HepG2 (cell line): ENCODE measurements around the gene MPG. TPM values are rescaled to one million over a fixed set of nuclear protein-coding genes. Genes with fewer than 3 reads are reported as not detected.

Experiments
- CREM ChIP-seq, 2 experiments: sonication (generic) in 1 of 2; formaldehyde crosslinking in 1 of 2; IDR thresholded peaks; 2 replicates each; pipeline versions ENCODE4 v1.4.0 to v1.6.1; 2016 to 2020; ENCODE audit warnings: antibody characterized with exemption in 1 of 2, mild to moderate bottlenecking in 1 of 2, missing genetic modification reagents in 1 of 2
- GZF1 ChIP-seq: sonication (generic); formaldehyde crosslinking; IDR thresholded peaks from 2 replicates; pipeline ENCODE4 v1.5.1; 2020; ENCODE audit warnings: mild to moderate bottlenecking, missing genetic modification reagents
- HMG20A ChIP-seq: IDR thresholded peaks from 2 replicates; pipeline ENCODE4 v1.6.1; 2016; ENCODE audit warnings: borderline replicate concordance
- IKZF1 ChIP-seq: fragments of 450-650 bp; IDR thresholded peaks from 2 replicates; pipeline ENCODE4 v1.7.1; 2016
- KDM1A ChIP-seq: IDR thresholded peaks from 2 replicates; pipeline ENCODE4 v1.6.1; 2016; ENCODE audit warnings: missing compliant biosample characterization
- MAFK ChIP-seq, 2 experiments: IDR thresholded peaks in 1 of 2; conservative IDR thresholded peaks in 1 of 2; 2 replicates each; pipeline ENCODE4 v1.6.1; 2011; ENCODE audit warnings: improper control_type of control experiment in 2 of 2, low read length in 2 of 2
- NFIC ChIP-seq: IDR thresholded peaks from 2 replicates; pipeline ENCODE4 v1.6.1; 2012; ENCODE audit warnings: mild to moderate bottlenecking, low read length, inconsistent platforms
- SIN3B ChIP-seq: fragments of 150-350 bp; IDR thresholded peaks from 2 replicates; pipeline ENCODE4 v1.6.1; 2014; ENCODE audit warnings: low read length
- TBP ChIP-seq: sonication (generic); formaldehyde crosslinking; IDR thresholded peaks from 2 replicates; pipeline ENCODE4 v1.5.0; 2020; ENCODE audit warnings: missing genetic modification reagents
- ZFP62 ChIP-seq: sonication (generic); formaldehyde crosslinking; IDR thresholded peaks from 2 replicates; pipeline ENCODE4 v1.4.0; 2020; ENCODE audit warnings: missing genetic modification reagents
- ZNF205 ChIP-seq: IDR thresholded peaks from 2 replicates; pipeline ENCODE4 v1.6.1; 2018; ENCODE audit warnings: missing biosample characterization, missing genetic modification reagents
- ZNF546 ChIP-seq: sonication (generic); formaldehyde crosslinking; conservative IDR thresholded peaks from 2 replicates; pipeline ENCODE4 v1.8.1; 2023; ENCODE audit warnings: mild to moderate bottlenecking, missing genetic modification reagents
- ZNF878 ChIP-seq: sonication (generic); formaldehyde crosslinking; IDR thresholded peaks from 2 replicates; pipeline ENCODE4 v1.8.1; 2023; ENCODE audit warnings: mild to moderate bottlenecking, missing genetic modification reagents, moderate library complexity
- ZNF891 ChIP-seq: sonication (generic); formaldehyde crosslinking; IDR thresholded peaks from 2 replicates; pipeline ENCODE4 v1.5.0; 2020; ENCODE audit warnings: mild to moderate bottlenecking, missing genetic modification reagents
- polyA plus RNA-seq, 8 experiments: library from polyadenylated mRNA; depleted of rRNA in 3 of 8; stranded (reverse) in 7 of 8; unstranded in 1 of 8; fragments of >200 nt; fragmentation: Illumina TruSeq in 4 of 8; extraction: Trizol in 4 of 8; gene quantifications; 2 replicates each; pipeline versions ENCODE4 v1.2.1 to v1.2.3, GENCODE V29; 2011 to 2016; ENCODE audit warnings: low read depth in 4 of 8, missing spikeins in 1 of 8, mixed read lengths in 1 of 8; ENCODE audit not compliant: insufficient read depth in 1 of 8
- total RNA-seq, 5 experiments: library from RNA; depleted of rRNA; stranded (reverse); fragments of >200 nt; fragmentation: Illumina TruSeq; extraction: Trizol; gene quantifications; 2 replicates each; pipeline ENCODE4 v1.2.3, GENCODE V29; 2016; ENCODE audit warnings: low read depth in 1 of 5
- TF ChIP-seq, protein P1 (sequence below): sonication (generic); formaldehyde crosslinking; IDR thresholded peaks from 2 replicates; pipeline ENCODE4 v1.5.1; 2020; ENCODE audit warnings: mild to moderate bottlenecking, missing genetic modification reagents
- TF ChIP-seq, protein P2 (sequence below): sonication (generic); formaldehyde crosslinking; IDR thresholded peaks from 2 replicates; pipeline ENCODE4 v1.5.1; 2020; ENCODE audit warnings: missing genetic modification reagents, mild to moderate bottlenecking, borderline replicate concordance
- TF ChIP-seq, protein P3 (sequence below): sonication (generic); formaldehyde crosslinking; IDR thresholded peaks from 2 replicates; pipeline ENCODE4 v1.4.0; 2020; ENCODE audit warnings: mild to moderate bottlenecking, missing genetic modification reagents

Gene MPG
- total and polyA plus RNA-seq, 2 of the 13 experiments (the other 11 are each of a cell fraction or from before 2014, with no cell fraction given), result 59.1 to 62.5 TPM

DNA sequence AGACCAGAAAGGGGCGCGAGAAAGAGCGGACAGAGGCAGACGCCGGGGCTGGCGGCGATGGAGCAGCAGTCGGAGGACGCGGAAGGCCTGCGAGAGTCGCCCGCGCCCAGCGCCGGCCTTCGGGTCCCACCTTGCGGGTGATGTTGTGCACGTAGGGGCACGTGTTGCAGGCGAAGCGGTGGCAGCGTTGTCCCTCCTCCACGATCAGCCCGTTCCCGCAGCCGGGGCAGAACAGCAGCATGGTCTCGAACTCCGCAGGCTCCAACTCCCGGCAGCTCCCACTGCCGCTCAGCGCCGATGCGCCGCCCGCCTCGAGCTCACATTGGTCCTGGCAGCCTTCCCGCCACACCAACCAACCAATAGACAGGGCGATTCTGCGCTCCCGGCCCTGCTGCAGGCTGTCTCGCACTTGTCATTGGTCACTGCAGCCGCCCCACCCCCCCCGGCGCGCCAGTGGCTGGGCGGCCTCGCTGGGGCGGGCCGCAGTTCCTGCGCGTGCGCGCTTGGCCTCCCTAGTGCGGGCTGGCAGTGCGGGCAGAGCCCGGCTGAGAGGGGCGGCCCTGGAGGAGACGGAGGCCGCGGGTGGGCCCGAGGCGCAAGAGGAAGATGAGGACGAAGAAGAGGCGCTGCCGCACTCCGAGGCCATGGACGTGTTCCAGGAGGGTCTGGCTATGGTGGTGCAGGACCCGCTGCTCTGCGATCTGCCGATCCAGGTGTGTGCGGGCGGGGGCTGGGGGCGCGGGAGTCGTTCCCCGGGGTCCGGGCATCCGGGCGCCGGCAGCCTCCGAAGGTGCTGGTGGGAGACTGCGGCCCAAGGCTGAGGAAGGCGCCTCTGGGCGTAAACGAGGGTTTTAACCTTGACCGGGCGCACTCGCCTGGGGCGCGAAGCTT is 24.4 kb upstream of the MPG start, which contains the start of the genes POLR3K and SNRNP25 (continued):
- TF ChIP-seq, protein P1, sequence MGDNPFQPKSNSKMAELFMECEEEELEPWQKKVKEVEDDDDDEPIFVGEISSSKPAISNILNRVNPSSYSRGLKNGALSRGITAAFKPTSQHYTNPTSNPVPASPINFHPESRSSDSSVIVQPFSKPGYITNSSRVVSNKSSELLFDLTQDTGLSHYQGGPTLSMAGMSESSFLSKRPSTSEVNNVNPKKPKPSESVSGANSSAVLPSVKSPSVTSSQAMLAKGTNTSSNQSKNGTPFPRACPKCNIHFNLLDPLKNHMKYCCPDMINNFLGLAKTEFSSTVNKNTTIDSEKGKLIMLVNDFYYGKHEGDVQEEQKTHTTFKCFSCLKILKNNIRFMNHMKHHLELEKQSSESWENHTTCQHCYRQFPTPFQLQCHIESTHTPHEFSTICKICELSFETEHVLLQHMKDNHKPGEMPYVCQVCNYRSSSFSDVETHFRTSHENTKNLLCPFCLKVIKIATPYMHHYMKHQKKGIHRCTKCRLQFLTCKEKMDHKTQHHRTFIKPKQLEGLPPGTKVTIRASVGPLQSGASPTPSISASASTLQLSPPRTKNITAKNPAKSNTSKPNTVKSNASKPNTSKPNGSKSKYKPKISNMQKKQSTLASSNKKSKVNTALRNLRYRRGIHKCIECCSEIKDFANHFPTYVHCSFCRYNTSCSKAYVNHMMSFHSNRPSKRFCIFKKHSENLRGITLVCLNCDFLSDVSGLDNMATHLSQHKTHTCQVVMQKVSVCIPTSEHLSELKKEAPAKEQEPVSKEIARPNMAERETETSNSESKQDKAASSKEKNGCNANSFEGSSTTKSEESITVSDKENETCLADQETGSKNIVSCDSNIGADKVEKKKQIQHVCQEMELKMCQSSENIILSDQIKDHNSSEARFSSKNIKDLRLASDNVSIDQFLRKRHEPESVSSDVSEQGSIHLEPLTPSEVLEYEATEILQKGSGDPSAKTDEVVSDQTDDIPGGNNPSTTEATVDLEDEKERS (CRISPR knock-in tag), result no peak; the same call in 1 of the 2 replicates
- TF ChIP-seq ZFP62, result no peak
- no peak for TF ChIP-seq KDM1A
- TF ChIP-seq ZNF546, result no peak
- peak; percentile 48 for TF ChIP-seq CREM (IDR thresholded peaks at IDR 0.05)
- TF ChIP-seq CREM (CRISPR knock-in tag; IDR thresholded peaks at IDR 0.05), result no peak
- TF ChIP-seq, protein P2, sequence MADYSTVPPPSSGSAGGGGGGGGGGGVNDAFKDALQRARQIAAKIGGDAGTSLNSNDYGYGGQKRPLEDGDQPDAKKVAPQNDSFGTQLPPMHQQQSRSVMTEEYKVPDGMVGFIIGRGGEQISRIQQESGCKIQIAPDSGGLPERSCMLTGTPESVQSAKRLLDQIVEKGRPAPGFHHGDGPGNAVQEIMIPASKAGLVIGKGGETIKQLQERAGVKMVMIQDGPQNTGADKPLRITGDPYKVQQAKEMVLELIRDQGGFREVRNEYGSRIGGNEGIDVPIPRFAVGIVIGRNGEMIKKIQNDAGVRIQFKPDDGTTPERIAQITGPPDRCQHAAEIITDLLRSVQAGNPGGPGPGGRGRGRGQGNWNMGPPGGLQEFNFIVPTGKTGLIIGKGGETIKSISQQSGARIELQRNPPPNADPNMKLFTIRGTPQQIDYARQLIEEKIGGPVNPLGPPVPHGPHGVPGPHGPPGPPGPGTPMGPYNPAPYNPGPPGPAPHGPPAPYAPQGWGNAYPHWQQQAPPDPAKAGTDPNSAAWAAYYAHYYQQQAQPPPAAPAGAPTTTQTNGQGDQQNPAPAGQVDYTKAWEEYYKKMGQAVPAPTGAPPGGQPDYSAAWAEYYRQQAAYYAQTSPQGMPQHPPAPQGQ (CRISPR knock-in tag), result no peak
- TF ChIP-seq ZNF878 (CRISPR knock-in tag), result no peak
- TF ChIP-seq ZNF891 (CRISPR knock-in tag), result peak; percentile 92
- TF ChIP-seq TBP (CRISPR knock-in tag), result no peak
- TF ChIP-seq IKZF1, result no peak
- TF ChIP-seq GZF1 (CRISPR knock-in tag), result peak; percentile 58; the same call in 1 of the 2 replicates
- no peak for TF ChIP-seq NFIC
- no peak for TF ChIP-seq SIN3B
- no peak for TF ChIP-seq MAFK (conservative IDR thresholded peaks at IDR 0.05 in 1 of 2, IDR thresholded peaks at IDR 0.05 in 1 of 2; ENCODE audit: low read length in 2 of 2)
- no peak for TF ChIP-seq HMG20A
- TF ChIP-seq, protein P3, sequence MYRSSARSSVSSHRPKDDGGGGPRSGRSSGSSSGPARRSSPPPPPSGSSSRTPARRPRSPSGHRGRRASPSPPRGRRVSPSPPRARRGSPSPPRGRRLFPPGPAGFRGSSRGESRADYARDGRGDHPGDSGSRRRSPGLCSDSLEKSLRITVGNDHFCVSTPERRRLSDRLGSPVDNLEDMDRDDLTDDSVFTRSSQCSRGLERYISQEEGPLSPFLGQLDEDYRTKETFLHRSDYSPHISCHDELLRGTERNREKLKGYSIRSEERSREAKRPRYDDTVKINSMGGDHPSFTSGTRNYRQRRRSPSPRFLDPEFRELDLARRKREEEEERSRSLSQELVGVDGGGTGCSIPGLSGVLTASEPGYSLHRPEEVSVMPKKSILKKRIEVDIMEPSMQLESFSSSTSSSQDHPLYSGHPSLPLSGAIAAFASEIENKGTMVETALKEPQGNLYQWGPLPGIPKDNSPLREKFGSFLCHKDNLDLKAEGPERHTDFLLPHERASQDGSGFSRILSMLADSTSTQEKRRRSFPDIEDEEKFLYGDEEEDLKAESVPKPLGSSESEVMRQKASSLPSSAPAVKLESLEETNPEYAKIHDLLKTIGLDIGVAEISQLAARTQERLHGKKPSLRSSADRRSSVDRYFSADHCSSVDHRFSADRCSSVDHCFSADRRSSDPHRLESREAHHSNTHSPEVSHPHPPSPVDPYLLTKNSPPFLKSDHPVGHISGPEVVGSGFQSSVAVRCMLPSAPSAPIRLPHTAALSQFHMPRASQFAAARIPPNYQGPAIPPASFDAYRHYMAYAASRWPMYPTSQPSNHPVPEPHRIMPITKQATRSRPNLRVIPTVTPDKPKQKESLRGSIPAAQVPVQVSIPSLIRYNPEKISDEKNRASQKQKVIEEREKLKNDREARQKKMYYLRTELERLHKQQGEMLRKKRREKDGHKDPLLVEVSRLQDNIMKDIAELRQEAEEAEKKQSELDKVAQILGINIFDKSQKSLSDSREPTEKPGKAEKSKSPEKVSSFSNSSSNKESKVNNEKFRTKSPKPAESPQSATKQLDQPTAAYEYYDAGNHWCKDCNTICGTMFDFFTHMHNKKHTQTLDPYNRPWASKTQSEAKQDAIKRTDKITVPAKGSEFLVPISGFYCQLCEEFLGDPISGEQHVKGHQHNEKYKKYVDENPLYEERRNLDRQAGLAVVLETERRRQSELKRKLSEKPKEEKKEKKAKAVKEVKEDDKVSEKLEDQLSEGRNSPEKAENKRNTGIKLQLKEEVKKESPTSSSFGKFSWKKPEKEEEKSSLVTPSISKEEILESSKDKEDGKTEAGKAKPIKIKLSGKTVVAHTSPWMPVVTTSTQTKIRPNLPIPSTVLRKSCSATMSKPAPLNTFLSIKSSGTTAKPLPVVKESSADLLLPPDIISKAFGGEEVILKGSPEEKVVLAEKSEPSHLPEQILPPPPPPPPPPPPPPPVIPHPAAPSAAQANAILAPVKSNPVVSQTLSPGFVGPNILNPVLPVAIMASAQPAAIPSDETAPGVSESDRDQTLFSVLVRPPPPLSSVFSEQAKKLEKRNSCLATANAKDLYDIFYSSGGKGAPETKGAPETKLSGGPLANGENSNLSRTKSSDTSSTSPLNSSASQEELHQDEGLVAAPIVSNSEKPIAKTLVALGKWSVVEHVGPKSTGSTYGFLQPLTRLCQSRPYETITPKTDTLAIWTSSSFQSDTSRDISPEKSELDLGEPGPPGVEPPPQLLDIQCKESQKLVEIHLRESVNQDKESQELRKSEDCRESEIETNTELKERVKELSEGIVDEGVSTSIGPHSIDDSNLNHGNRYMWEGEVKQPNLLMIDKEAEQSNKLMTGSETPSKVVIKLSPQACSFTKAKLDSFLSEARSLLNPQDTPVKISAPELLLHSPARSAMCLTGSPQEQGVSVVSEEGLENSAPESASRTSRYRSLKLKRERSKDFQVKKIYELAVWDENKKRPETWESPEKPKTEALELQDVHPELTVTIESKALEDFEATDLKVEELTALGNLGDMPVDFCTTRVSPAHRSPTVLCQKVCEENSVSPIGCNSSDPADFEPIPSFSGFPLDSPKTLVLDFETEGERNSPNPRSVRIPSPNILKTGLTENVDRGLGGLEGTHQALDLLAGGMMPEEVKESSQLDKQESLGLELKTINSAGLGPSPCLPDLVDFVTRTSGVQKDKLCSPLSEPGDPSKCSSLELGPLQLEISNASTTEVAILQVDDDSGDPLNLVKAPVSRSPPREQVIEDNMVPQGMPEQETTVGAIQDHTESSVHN (CRISPR knock-in tag), result no peak; the same call in 1 of the 2 replicates
- peak; percentile 13; the same call in 1 of the 2 replicates for TF ChIP-seq ZNF205 (CRISPR knock-in tag)
